GM18498 (cell line): ENCODE results near the gene CFAP161.
"Not testable (repeated sequence)": the region's sequence is repeated elsewhere in the genome, so short reads cannot be mapped to it uniquely, and the experiment has no call there.

Experiments
- ATAC-seq: cut with Tn5 transposase; IDR thresholded peaks from one replicate; pipeline ENCODE4 v1.9.1; 2021; ENCODE audit warnings: mild to moderate bottlenecking, moderate library complexity; ENCODE audit not compliant: unreplicated experiment

CFAP161 gene

GRCh38 chr15:81106560-81106959 lies 27.5 kb upstream of the CFAP161 start:
- no peak for ATAC-seq

- ATAC-seq: no peak
These were observed 26.2 kb upstream of the CFAP161 start for GRCh38 chr15:81107889-81108288.

- no peak for ATAC-seq
These were observed 25.6 kb upstream of the CFAP161 start for GRCh38 chr15:81108427-81108826.

- ATAC-seq: peak; percentile 3
These were observed 23.1 kb upstream of the CFAP161 start for GRCh38 chr15:81111018-81111417.

- ATAC-seq: peak; percentile 78
These were observed 22.3 kb upstream of the CFAP161 start for GRCh38 chr15:81111510-81112470.

GRCh38 chr15:81113204-81113657 lies 20.8 kb upstream of the CFAP161 start:
- no peak for ATAC-seq

- no peak for ATAC-seq
These were observed 20.2 kb upstream of the CFAP161 start for GRCh38 chr15:81113861-81114291.

GRCh38 chr15:81115054-81115939 lies 18.8 kb upstream of the CFAP161 start:
- no peak for ATAC-seq

- ATAC-seq: no peak
These were observed 16.9 kb upstream of the CFAP161 start for GRCh38 chr15:81117136-81117535.

- no peak for ATAC-seq
These were observed 16.5 kb upstream of the CFAP161 start for GRCh38 chr15:81117581-81117980.

- no peak for ATAC-seq
These were observed 15.7 kb upstream of the CFAP161 start for GRCh38 chr15:81118361-81118760.

- no peak for ATAC-seq
These were observed 14.0 kb upstream of the CFAP161 start for GRCh38 chr15:81120069-81120468.

- no peak for ATAC-seq
These were observed 7.2 kb upstream of the CFAP161 start for GRCh38 chr15:81126892-81127291.

GRCh38 chr15:81141478-81141877 lies 7.4 kb downstream of the CFAP161 start:
- not testable (repeated sequence) for ATAC-seq

- no peak for ATAC-seq
These were observed 11.9 kb downstream of the CFAP161 start for GRCh38 chr15:81146006-81146405.

GRCh38 chr15:81146466-81146865 lies 12.4 kb downstream of the CFAP161 start:
- no peak for ATAC-seq

GRCh38 chr15:81151389-81151788 lies 17.3 kb downstream of the CFAP161 start:
- no peak for ATAC-seq

- no peak for ATAC-seq
These were observed 18.3 kb downstream of the CFAP161 start for GRCh38 chr15:81152339-81152738.

- no peak for ATAC-seq
These were observed 18.7 kb downstream of the CFAP161 start for GRCh38 chr15:81152799-81153198.

- ATAC-seq: no peak
These were observed 21.5 kb downstream of the CFAP161 start for GRCh38 chr15:81155375-81156218.

GRCh38 chr15:81156324-81156723 lies 22.3 kb downstream of the CFAP161 start:
- ATAC-seq: no peak
